IPS DF 6.9 (cell line): ENCODE results near the gene CNTN4.
"Not testable (repeated sequence)": the region's sequence is repeated elsewhere in the genome, so short reads cannot be mapped to it uniquely, and the experiment has no call there.

ENCODE experiments used
- DNase-seq: peaks from one replicate; pipeline ENCODE4 v3.0.0-alpha.2; 2013; ENCODE audit warnings: low read depth, low spot score
- H3K27ac ChIP-seq: one replicate; pipeline ENCODE4 v1.5.1; 2013; ENCODE audit warnings: low read length, control low read depth
- H3K27me3 ChIP-seq: 2 replicates; pipeline ENCODE4 v1.6.1; 2013; ENCODE audit warnings: mild to moderate bottlenecking, low read length; ENCODE audit not compliant: control insufficient read depth, insufficient read depth
- H3K36me3 ChIP-seq: 2 replicates; pipeline ENCODE4 v1.6.1; 2013; ENCODE audit warnings: low read length; ENCODE audit not compliant: control insufficient read depth, insufficient read depth
- H3K4me1 ChIP-seq: 2 replicates; pipeline ENCODE4 v1.6.1; 2013; ENCODE audit warnings: low read length; ENCODE audit not compliant: control insufficient read depth, insufficient read depth
- H3K4me3 ChIP-seq: 2 replicates; pipeline ENCODE4 v1.5.1; 2013; ENCODE audit warnings: mild to moderate bottlenecking, low read length
- H3K9me3 ChIP-seq: 2 replicates; pipeline ENCODE4 v1.6.1; 2013; ENCODE audit warnings: low read length, inconsistent platforms; ENCODE audit not compliant: control insufficient read depth, insufficient read depth
- WGBS: extraction: QIAGEN DNeasy Blood & Tissue Kit; methylation state at CpG from one replicate; pipeline ENCODE4 v1.1.7; 2013; ENCODE audit warnings: mixed read lengths, missing lambda C conversion rate; ENCODE audit not compliant: insufficient read length, insufficient coverage; 5-methylcytosine and 5-hydroxymethylcytosine counted together

CNTN4 gene

GRCh38 chr3:2790266-2790815 is 691.7 kb downstream of the CNTN4 start:
- Histone ChIP-seq H3K4me1 (no peaks in the 10 kb centered on the region), H3K27me3 (no peaks in the 10 kb centered on the region), H3K36me3 (no peaks in the 10 kb centered on the region), H3K4me3 (no peak overlapping the region), H3K9me3 (no peaks in the 10 kb centered on the region), H3K27ac (no peak overlapping the region)
- WGBS = no CpG with 5 or more reads among the region's 1 CpG
- no peak for DNase-seq

- Histone ChIP-seq H3K4me3 (no peak overlapping the region), H3K27me3 (no peaks in the 10 kb centered on the region), H3K4me1 (no peaks in the 10 kb centered on the region), H3K36me3 (no peaks in the 10 kb centered on the region), H3K27ac (no peak overlapping the region), H3K9me3 (no peaks in the 10 kb centered on the region)
- DNase-seq = no peak
- WGBS = no CpG with 5 or more reads among the region's 1 CpG
Observed at GRCh38 chr3:2792432-2792831, 693.8 kb downstream of the CNTN4 start.

- Histone ChIP-seq H3K36me3 (no peaks in the 10 kb centered on the region), H3K9me3 (no peaks in the 10 kb centered on the region), H3K27me3 (no peaks in the 10 kb centered on the region), H3K4me3 (no peak overlapping the region), H3K4me1 (no peaks in the 10 kb centered on the region), H3K27ac (no peak overlapping the region)
- DNase-seq = no peak
- no CpG with 5 or more reads among the region's 1 CpG for WGBS
Observed at GRCh38 chr3:2793987-2794386, 695.3 kb downstream of the CNTN4 start.

GRCh38 chr3:2802429-2802828 is 703.8 kb downstream of the CNTN4 start:
- no peaks in the 10 kb centered on the region for H3K4me1 ChIP-seq
- DNase-seq = no peak
- no peak overlapping the region for H3K27ac ChIP-seq
- no peaks in the 10 kb centered on the region for H3K9me3 ChIP-seq
- WGBS = no CpG with 5 or more reads among the region's 7 CpGs
- H3K27me3 ChIP-seq = no peaks in the 10 kb centered on the region
- H3K4me3 ChIP-seq = no peak overlapping the region
- no peaks in the 10 kb centered on the region for H3K36me3 ChIP-seq

GRCh38 chr3:2807514-2807913 is 708.8 kb downstream of the CNTN4 start:
- Histone ChIP-seq H3K9me3 (no peaks in the 10 kb centered on the region), H3K4me3 (no peak overlapping the region), H3K36me3 (no peaks in the 10 kb centered on the region), H3K4me1 (no peaks in the 10 kb centered on the region), H3K27me3 (no peaks in the 10 kb centered on the region), H3K27ac (no peak overlapping the region)
- DNase-seq = no peak
- no CpG with 5 or more reads among the region's 1 CpG for WGBS

GRCh38 chr3:2810723-2811122 is 712.1 kb downstream of the CNTN4 start:
- 100% methylated on average over 1 of the region's 1 CpG for WGBS

GRCh38 chr3:2819571-2819970 is 720.9 kb downstream of the CNTN4 start:
- no peak overlapping the region for H3K4me3 ChIP-seq
- no peaks in the 10 kb centered on the region for H3K36me3 ChIP-seq
- H3K9me3 ChIP-seq = no peaks in the 10 kb centered on the region
- no peak for DNase-seq
- H3K27ac ChIP-seq = no peak overlapping the region
- 0 out of 2 replicates have a peak, but pooled peaks cover 1% of the 10 kb centered on the region for H3K27me3 ChIP-seq
- WGBS = no CpG with 5 or more reads among the region's 4 CpGs
- no peaks in the 10 kb centered on the region for H3K4me1 ChIP-seq

More at GRCh38 chr3:2810723-2811122, 712.1 kb downstream of the CNTN4 start:
- H3K9me3 ChIP-seq = no peaks in the 10 kb centered on the region
- no peak overlapping the region for H3K27ac ChIP-seq
- no peak for DNase-seq
- H3K4me3 ChIP-seq = no peak overlapping the region
- H3K27me3 ChIP-seq = no peaks in the 10 kb centered on the region
- H3K4me1 ChIP-seq = no peaks in the 10 kb centered on the region
- no peaks in the 10 kb centered on the region for H3K36me3 ChIP-seq

- H3K4me1 ChIP-seq, H3K9me3 ChIP-seq, H3K36me3 ChIP-seq, H3K27ac ChIP-seq, H3K4me3 ChIP-seq, H3K27me3 ChIP-seq, DNase-seq: not testable (repeated sequence)
- WGBS = no CpG with 5 or more reads among the region's 5 CpGs
Observed at GRCh38 chr3:2820982-2821381, 722.3 kb downstream of the CNTN4 start.

GRCh38 chr3:2822611-2823010 is 723.9 kb downstream of the CNTN4 start:
- Histone ChIP-seq H3K9me3 (no peaks in the 10 kb centered on the region), H3K27ac (no peak overlapping the region), H3K27me3 (0 out of 2 replicates have a peak, but pooled peaks cover 1% of the 10 kb centered on the region), H3K36me3 (no peaks in the 10 kb centered on the region), H3K4me3 (no peak overlapping the region), H3K4me1 (no peaks in the 10 kb centered on the region)
- no peak for DNase-seq
- no CpG with 5 or more reads among the region's 5 CpGs for WGBS

- no peak overlapping the region for H3K4me3 ChIP-seq
- H3K36me3 ChIP-seq = no peaks in the 10 kb centered on the region
- DNase-seq = no peak
- 0 out of 2 replicates have a peak, but pooled peaks cover 1% of the 10 kb centered on the region for H3K27me3 ChIP-seq
- no CpG with 5 or more reads among the region's 5 CpGs for WGBS
- no peak overlapping the region for H3K27ac ChIP-seq
- no peaks in the 10 kb centered on the region for H3K4me1 ChIP-seq
- H3K9me3 ChIP-seq = no peaks in the 10 kb centered on the region
Observed at GRCh38 chr3:2823031-2823430, 724.4 kb downstream of the CNTN4 start.

- 0 out of 2 replicates have a peak, but pooled peaks cover 1% of the 10 kb centered on the region for H3K27me3 ChIP-seq
- H3K9me3 ChIP-seq = no peaks in the 10 kb centered on the region
- no peak for DNase-seq
- no peaks in the 10 kb centered on the region for H3K36me3 ChIP-seq
- no peak overlapping the region for H3K27ac ChIP-seq
- no peaks in the 10 kb centered on the region for H3K4me1 ChIP-seq
- no CpG with 5 or more reads among the region's 8 CpGs for WGBS
- no peak overlapping the region for H3K4me3 ChIP-seq
Observed at GRCh38 chr3:2823437-2824211, 725.0 kb downstream of the CNTN4 start.
